IgD-negative memory B cell (primary cell): ENCODE results near the gene KCNMB4. TPM values are rescaled to one million over a fixed set of nuclear protein-coding genes. Genes with fewer than 3 reads are reported as not detected.

Experiments used
- H3K27ac Mint-ChIP-seq, 3 donors: one replicate each; pipeline ENCODE4 v1.8.0; 2020 to 2022; ENCODE audit warnings: mild to moderate bottlenecking in 3 of 3, mixed read lengths in 3 of 3, moderate library complexity in 1 of 3
- H3K27me3 Mint-ChIP-seq: one replicate; pipeline ENCODE4 v1.8.0; 2021; ENCODE audit warnings: mixed read lengths
- H3K36me3 Mint-ChIP-seq: one replicate; pipeline ENCODE4 v1.8.0; 2020; ENCODE audit warnings: mild to moderate bottlenecking, mixed read lengths
- H3K4me1 Mint-ChIP-seq, 3 donors: one replicate each; pipeline ENCODE4 v1.8.0; 2020 to 2022; ENCODE audit warnings: mixed read lengths in 3 of 3, mild to moderate bottlenecking in 1 of 3
- H3K4me3 Mint-ChIP-seq, 4 donors: one replicate each; pipeline ENCODE4 v1.8.0; 2020 to 2022; ENCODE audit warnings: mild to moderate bottlenecking in 4 of 4, mixed read lengths in 4 of 4, moderate library complexity in 3 of 4
- H3K9me3 Mint-ChIP-seq, 3 donors: one replicate each; pipeline ENCODE4 v1.8.0; 2020 to 2021; ENCODE audit warnings: mixed read lengths in 3 of 3, mild to moderate bottlenecking in 1 of 3
- polyA plus RNA-seq: library from polyadenylated mRNA; unstranded; fragments of 300-500 nt; fragmentation: Illumina TruSeq; gene quantifications from one replicate; pipeline ENCODE4 v1.2.3, GENCODE V29; 2021

The KCNMB4 gene
- polyA plus RNA-seq, 1 donor from 2014 or later = 0.19 TPM

GRCh38 chr12:70398002-70398401 lies 31.9 kb downstream of the KCNMB4 start:
- Mint-ChIP-seq H3K4me1 (peaks cover 0 to 1% (median 0%) of the 10 kb centered on the region in 3 donors), H3K27me3 (no peaks in the 10 kb centered on the region), H3K9me3 (no peaks in the 10 kb centered on the region), H3K36me3 (no peaks in the 10 kb centered on the region), H3K27ac (no peak overlapping the region), H3K4me3 (no peak overlapping the region)

DNA sequence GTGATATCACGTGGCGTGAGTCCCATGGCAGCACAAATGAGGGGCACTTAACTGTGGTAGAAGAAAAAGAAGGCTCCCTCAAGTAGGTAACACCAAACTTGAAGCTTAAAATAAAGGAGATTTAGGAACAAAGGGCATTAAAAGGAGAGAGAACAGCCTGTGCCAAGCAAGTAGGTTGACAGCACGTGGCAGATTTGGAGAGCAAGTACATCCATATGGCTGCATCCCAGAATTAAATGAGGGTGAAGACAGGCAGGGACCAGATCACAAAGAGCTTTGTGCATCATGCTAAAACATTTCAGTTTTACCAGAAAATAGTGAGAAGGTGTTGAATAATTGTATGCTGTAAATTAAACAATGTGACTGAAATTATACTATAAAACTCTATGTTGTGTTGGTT lies 32.8 kb downstream of the KCNMB4 start:
- H3K27me3 Mint-ChIP-seq = no peaks in the 10 kb centered on the region
- no peak overlapping the region for H3K4me3 Mint-ChIP-seq
- H3K27ac Mint-ChIP-seq = no peak overlapping the region
- H3K9me3 Mint-ChIP-seq = no peaks in the 10 kb centered on the region
- no peaks in the 10 kb centered on the region for H3K36me3 Mint-ChIP-seq
- H3K4me1 Mint-ChIP-seq = peaks cover 0 to 1% (median 0%) of the 10 kb centered on the region in 3 donors

DNA sequence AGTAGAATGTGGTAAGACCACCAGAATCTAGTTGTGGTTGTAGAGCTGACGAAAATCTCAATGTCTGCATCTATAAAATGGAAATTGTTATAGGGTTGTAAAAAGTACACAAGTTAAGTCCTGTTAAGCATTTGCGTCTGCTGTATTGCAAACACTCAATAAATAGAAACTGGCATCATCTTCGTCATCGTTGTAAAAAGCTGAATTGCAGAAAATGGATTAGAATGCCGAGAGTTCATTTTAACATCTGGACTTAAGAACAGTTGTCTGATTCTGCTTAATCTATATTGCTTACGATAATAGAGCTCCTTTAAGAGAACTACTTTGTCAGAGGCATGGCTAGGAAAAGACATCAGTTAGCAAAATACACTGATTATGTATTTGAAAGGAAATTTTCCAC lies 33.2 kb downstream of the KCNMB4 start:
- H3K27me3 Mint-ChIP-seq = no peaks in the 10 kb centered on the region
- H3K9me3 Mint-ChIP-seq = no peaks in the 10 kb centered on the region
- H3K36me3 Mint-ChIP-seq = no peaks in the 10 kb centered on the region
- no peak overlapping the region for H3K27ac Mint-ChIP-seq
- H3K4me3 Mint-ChIP-seq = no peak overlapping the region
- H3K4me1 Mint-ChIP-seq = peaks cover 0 to 1% (median 0%) of the 10 kb centered on the region in 3 donors

DNA sequence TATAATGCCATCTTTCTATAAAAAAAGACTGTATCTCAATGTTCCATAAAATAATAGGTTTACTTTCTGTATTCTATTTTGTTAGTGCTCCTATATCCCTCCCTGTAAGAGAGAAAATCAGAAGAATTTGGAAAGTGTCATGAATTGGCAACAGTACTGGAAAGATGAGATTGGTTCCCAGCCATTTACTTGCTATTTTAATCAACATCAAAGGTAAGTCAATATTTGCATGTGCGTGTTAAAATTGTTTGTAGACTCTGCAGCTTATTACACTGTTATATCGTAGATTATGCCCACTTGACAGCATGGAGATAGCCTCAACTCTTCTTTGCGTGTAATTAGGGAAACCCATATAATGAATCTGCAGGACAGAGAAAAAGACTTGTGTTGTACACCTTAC lies 34.0 kb downstream of the KCNMB4 start:
- no peaks in the 10 kb centered on the region for H3K27me3 Mint-ChIP-seq
- H3K4me1 Mint-ChIP-seq = peaks cover 0 to 1% (median 0%) of the 10 kb centered on the region in 3 donors
- no peaks in the 10 kb centered on the region for H3K9me3 Mint-ChIP-seq
- H3K4me3 Mint-ChIP-seq = no peak overlapping the region
- no peaks in the 10 kb centered on the region for H3K36me3 Mint-ChIP-seq
- H3K27ac Mint-ChIP-seq = no peak overlapping the region

GRCh38 chr12:70402597-70402996 lies 36.5 kb downstream of the KCNMB4 start:
- Mint-ChIP-seq H3K36me3 (no peaks in the 10 kb centered on the region), H3K27me3 (no peaks in the 10 kb centered on the region), H3K9me3 (no peaks in the 10 kb centered on the region), H3K4me1 (peaks cover 0 to 1% (median 0%) of the 10 kb centered on the region in 3 donors), H3K4me3 (no peak overlapping the region), H3K27ac (no peak overlapping the region)

DNA sequence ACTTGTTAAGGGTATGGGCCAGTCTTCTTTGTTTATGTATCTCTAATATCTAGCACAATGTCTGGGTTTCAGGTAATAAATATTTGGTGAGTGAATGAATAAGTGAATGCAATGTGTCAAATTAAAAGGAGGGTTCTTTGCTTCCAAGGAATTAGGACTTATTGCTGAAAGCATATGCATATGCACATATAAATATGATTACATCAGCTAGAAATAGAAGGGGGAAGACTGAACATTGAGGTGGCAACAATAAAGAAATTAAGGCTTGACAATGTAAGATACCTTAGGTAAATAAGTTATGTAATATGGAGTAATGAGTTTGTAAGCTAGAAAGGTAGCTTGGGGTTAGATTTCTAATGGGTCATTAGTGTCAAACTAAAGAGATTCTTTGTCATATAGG lies 37.7 kb downstream of the KCNMB4 start:
- no peak overlapping the region for H3K4me3 Mint-ChIP-seq
- H3K36me3 Mint-ChIP-seq = no peaks in the 10 kb centered on the region
- no peaks in the 10 kb centered on the region for H3K9me3 Mint-ChIP-seq
- H3K27me3 Mint-ChIP-seq = no peaks in the 10 kb centered on the region
- no peak overlapping the region for H3K27ac Mint-ChIP-seq
- H3K4me1 Mint-ChIP-seq = no peaks in the 10 kb centered on the region

GRCh38 chr12:70408004-70408790 lies 42.1 kb downstream of the KCNMB4 start:
- Mint-ChIP-seq H3K27me3 (no peaks in the 10 kb centered on the region), H3K4me3 (no peak overlapping the region), H3K9me3 (no peaks in the 10 kb centered on the region), H3K4me1 (no peaks in the 10 kb centered on the region), H3K27ac (no peak overlapping the region), H3K36me3 (no peaks in the 10 kb centered on the region)

DNA sequence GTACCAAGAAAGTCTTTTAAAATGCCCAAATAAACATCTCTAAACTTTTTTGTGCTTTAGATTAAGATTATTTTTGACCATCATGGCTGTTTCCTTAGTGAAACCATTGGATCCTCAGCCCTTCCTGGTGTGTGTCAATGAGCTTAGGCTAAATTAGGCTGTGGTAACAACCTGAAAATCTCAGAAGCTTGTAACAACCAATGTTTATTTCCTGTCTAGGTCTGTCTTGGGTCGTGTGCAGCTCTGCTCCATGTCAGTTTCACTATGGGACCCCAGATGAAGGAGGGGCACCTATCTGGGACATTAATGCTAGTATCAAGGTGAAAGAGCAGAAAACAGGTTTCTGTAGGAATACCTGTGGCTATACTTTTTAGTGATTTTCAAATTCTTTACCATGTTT lies 49.9 kb downstream of the KCNMB4 start:
- Mint-ChIP-seq H3K4me1 (peaks cover 0 to 9% (median 4%) of the 10 kb centered on the region in 3 donors), H3K27ac (peak overlapping the region in 1 of 3 donors; percentile 52), H3K9me3 (no peaks in the 10 kb centered on the region), H3K36me3 (peaks cover 7% of the 10 kb centered on the region), H3K4me3 (no peak overlapping the region), H3K27me3 (no peaks in the 10 kb centered on the region)

- H3K36me3 Mint-ChIP-seq = peaks cover 7% of the 10 kb centered on the region
- peaks cover 0 to 9% (median 4%) of the 10 kb centered on the region in 3 donors for H3K4me1 Mint-ChIP-seq
- no peak overlapping the region for H3K27ac Mint-ChIP-seq
- H3K9me3 Mint-ChIP-seq = no peaks in the 10 kb centered on the region
- no peak overlapping the region for H3K4me3 Mint-ChIP-seq
- H3K27me3 Mint-ChIP-seq = no peaks in the 10 kb centered on the region
Measured at GRCh38 chr12:70417121-70417520, 51.0 kb downstream of the KCNMB4 start.

DNA sequence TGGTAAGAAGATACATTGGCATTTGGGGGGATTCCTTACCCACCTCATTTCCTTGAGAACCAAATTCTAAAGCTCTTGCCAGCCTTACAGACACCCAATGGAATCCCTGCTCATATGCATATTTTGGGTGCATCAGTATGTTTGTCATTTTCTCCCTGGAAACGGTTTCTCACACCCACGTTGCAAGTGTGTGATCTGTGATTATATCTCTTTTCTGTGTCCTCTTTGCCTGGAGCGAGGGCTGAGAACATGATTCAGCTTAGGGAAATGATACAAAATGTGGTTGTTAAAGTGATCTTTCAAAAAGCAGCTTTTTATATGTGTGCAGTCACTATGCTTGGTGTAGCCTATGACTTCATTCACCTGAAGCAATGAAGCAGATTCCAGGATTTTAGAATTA lies 52.0 kb downstream of the KCNMB4 start:
- Mint-ChIP-seq H3K4me3 (no peak overlapping the region), H3K9me3 (no peaks in the 10 kb centered on the region), H3K4me1 (peaks cover 0 to 9% (median 4%) of the 10 kb centered on the region in 3 donors), H3K36me3 (peaks cover 7% of the 10 kb centered on the region), H3K27me3 (no peaks in the 10 kb centered on the region), H3K27ac (no peak overlapping the region)

GRCh38 chr12:70422631-70423030 lies 56.5 kb downstream of the KCNMB4 start:
- Mint-ChIP-seq H3K4me1 (peaks cover 0 to 2% (median 0%) of the 10 kb centered on the region in 3 donors), H3K4me3 (no peak overlapping the region), H3K27me3 (no peaks in the 10 kb centered on the region), H3K27ac (no peak overlapping the region), H3K36me3 (no peaks in the 10 kb centered on the region), H3K9me3 (no peaks in the 10 kb centered on the region)

DNA sequence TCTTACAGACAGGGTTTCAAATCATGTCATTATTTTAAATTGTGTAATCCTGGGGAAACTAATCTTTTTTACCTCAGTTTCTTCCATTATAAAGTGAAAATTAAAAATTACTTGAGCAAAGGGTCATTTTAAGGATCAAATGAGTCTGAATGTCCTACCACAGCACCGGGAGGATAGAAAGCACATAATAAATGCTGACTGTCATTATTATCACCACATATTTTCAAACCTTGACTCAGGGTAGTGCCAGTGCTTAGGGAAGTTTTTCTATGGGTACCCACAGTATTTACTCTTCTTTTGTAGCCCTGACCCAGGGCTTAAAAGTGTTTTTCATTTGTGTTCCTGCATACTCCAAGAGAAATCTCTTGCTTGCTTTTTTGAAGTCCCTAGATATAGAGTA lies 60.5 kb downstream of the KCNMB4 start:
- H3K4me1 Mint-ChIP-seq = no peaks in the 10 kb centered on the region
- H3K27me3 Mint-ChIP-seq = no peaks in the 10 kb centered on the region
- H3K36me3 Mint-ChIP-seq = no peaks in the 10 kb centered on the region
- H3K9me3 Mint-ChIP-seq = no peaks in the 10 kb centered on the region
- no peak overlapping the region for H3K27ac Mint-ChIP-seq
- H3K4me3 Mint-ChIP-seq = no peak overlapping the region

DNA sequence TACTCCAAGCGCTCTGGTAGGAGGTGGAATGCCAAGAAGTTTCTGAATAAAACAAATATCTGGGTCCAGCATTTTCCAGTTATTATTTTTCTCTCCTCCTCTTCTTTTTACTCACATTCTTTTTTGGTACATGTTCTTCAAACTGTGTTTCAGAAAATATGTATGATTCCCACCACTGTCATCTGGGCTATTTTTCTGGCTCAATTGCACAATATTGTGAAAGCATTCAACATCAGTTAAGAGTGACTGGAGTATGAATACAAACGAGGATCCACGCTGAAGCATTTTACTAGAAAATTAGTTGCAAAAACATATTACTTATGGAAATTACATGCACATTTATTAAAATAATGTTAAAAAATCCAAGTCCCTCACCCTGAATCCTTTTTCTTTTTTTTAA lies 61.5 kb downstream of the KCNMB4 start:
- H3K4me1 Mint-ChIP-seq = no peaks in the 10 kb centered on the region
- H3K4me3 Mint-ChIP-seq = no peak overlapping the region
- no peaks in the 10 kb centered on the region for H3K9me3 Mint-ChIP-seq
- no peaks in the 10 kb centered on the region for H3K36me3 Mint-ChIP-seq
- H3K27me3 Mint-ChIP-seq = no peaks in the 10 kb centered on the region
- H3K27ac Mint-ChIP-seq = no peak overlapping the region

DNA sequence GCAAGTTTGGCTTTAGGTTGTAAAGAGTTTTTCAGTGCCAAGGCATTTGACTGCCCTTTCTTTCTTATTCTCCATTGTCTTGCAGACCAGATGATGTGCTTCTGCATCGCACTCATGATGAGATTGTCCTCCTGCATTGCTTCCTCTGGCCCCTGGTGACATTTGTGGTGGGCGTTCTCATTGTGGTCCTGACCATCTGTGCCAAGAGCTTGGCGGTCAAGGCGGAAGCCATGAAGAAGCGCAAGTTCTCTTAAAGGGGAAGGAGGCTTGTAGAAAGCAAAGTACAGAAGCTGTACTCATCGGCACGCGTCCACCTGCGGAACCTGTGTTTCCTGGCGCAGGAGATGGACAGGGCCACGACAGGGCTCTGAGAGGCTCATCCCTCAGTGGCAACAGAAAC lies 64.3 kb downstream of the KCNMB4 start:
- Mint-ChIP-seq H3K27me3 (no peaks in the 10 kb centered on the region), H3K9me3 (no peaks in the 10 kb centered on the region), H3K27ac (no peak overlapping the region), H3K36me3 (no peaks in the 10 kb centered on the region), H3K4me3 (peak overlapping the region in 1 of 4 donors; percentile 1), H3K4me1 (no peaks in the 10 kb centered on the region)

GRCh38 chr12:70436836-70437235 lies 70.7 kb downstream of the KCNMB4 start:
- no peaks in the 10 kb centered on the region for H3K36me3 Mint-ChIP-seq

DNA sequence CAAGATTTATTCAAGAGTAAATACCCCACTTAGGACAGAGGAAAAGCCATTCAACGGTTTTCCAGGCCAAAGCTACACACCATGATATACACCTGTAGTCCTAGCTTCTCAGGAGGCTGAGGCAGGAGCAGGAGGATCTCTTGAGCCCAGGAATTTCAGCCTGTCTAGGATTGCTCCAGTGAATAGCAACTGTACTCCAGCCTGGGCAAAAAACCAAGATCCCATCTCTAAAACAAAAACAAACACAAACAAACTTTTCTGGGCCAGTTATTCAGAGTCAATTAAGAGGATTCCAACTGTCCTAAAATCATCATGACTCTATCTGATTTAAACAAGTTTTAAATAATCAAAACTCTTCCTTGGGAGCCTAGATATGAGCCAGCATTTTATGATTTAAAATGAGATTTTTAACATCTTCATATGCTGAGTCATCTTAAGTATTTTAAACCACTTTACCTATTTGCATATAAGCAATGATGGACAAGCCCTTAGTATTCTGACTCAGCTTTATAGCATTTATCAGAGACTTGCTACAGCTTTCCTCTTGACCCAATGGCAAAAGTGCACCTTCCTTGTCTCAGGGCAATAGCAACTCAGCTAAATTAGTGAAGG lies 77.1 kb downstream of the KCNMB4 start:
- H3K9me3 Mint-ChIP-seq = peaks cover 2 to 4% (median 3%) of the 10 kb centered on the region in 3 donors
- no peak overlapping the region for H3K4me3 Mint-ChIP-seq
- H3K27me3 Mint-ChIP-seq = peaks cover 2% of the 10 kb centered on the region
- H3K27ac Mint-ChIP-seq = no peak overlapping the region
- no peaks in the 10 kb centered on the region for H3K4me1 Mint-ChIP-seq
- H3K36me3 Mint-ChIP-seq = no peaks in the 10 kb centered on the region

More at GRCh38 chr12:70436836-70437235, 70.7 kb downstream of the KCNMB4 start:
- Mint-ChIP-seq H3K9me3 (no peaks in the 10 kb centered on the region), H3K27me3 (peaks cover 2% of the 10 kb centered on the region), H3K27ac (no peak overlapping the region), H3K4me3 (no peak overlapping the region), H3K4me1 (no peaks in the 10 kb centered on the region)
